Lower lobe of right lung (tissue), 2 donors: ENCODE measurements around the gene NID2. TPM values are rescaled to one million over a fixed set of nuclear protein-coding genes. Genes with fewer than 3 reads are reported as not detected.

Experiments
- ATAC-seq, 2 donors: fragments of 200-7000 bp; cut with Tn5 transposase; one replicate each; pipeline ENCODE4 v1.9.1; 2020 to 2022; ENCODE audit warnings: mild to moderate bottlenecking in 2 of 2, moderate library complexity in 2 of 2
- DNase-seq: peaks from one replicate; pipeline ENCODE4 v3.0.0-alpha.2; 2020
- H3K27ac ChIP-seq: fragments of 200-600 bp; one replicate; pipeline ENCODE4 v1.8.0; 2022
- H3K27me3 ChIP-seq: fragments of 200-600 bp; one replicate; pipeline ENCODE4 v1.8.0; 2022; ENCODE audit warnings: low read depth
- H3K36me3 ChIP-seq: fragments of 200-600 bp; one replicate; pipeline ENCODE4 v1.8.0; 2022; ENCODE audit warnings: mild to moderate bottlenecking
- H3K4me1 ChIP-seq: fragments of 200-600 bp; one replicate; pipeline ENCODE4 v1.8.0; 2022
- H3K4me3 ChIP-seq: fragments of 200-600 bp; one replicate; pipeline ENCODE4 v1.8.0; 2022; ENCODE audit warnings: mild to moderate bottlenecking
- H3K9me3 ChIP-seq: fragments of 200-600 bp; one replicate; pipeline ENCODE4 v1.8.0; 2022
- CTCF ChIP-seq: fragments of 200-600 bp; IDR thresholded peaks from one replicate; pipeline ENCODE4 v1.8.0; 2022; ENCODE audit warnings: antibody characterized with exemption, mild to moderate bottlenecking
- intact Hi-C: fragments of 100-400 bp; cut with DNase I; formaldehyde crosslinking; loops from one replicate; pipeline ENCODE4 v1.11.0; 2022
- total RNA-seq: library from RNA; stranded (reverse); fragmentation: NEBNext Ultra II Directional; extraction: Animal tissue kit (Norgen Biotek cat#: 25700); gene quantifications from one replicate; pipeline ENCODE4 v1.2.1, GENCODE V29; 2021
- donor health status: DM: no; HTN: yes; CAD: no; lungs with severe emphysema.

Gene NID2
- total RNA-seq, 1 donor from 2014 or later, result 14.6 TPM

GRCh38 chr14:52031781-52032180 lies 37.1 kb downstream of the NID2 start:
- Histone ChIP-seq H3K27me3 (no peaks in the 10 kb centered on the region), H3K4me1 (no peaks in the 10 kb centered on the region), H3K27ac (no peak overlapping the region), H3K4me3 (no peak overlapping the region), H3K36me3 (no peaks in the 10 kb centered on the region), H3K9me3 (no peaks in the 10 kb centered on the region)
- ATAC-seq, result peak; percentile 27 to 37
- TF ChIP-seq CTCF, result no peak
- intact Hi-C loops, result no loop called here
- no peak for DNase-seq

GRCh38 chr14:52029881-52030280 lies 39.0 kb downstream of the NID2 start:
- no peaks in the 10 kb centered on the region for H3K9me3 ChIP-seq
- no peaks in the 10 kb centered on the region for H3K36me3 ChIP-seq
- no peaks in the 10 kb centered on the region for H3K27me3 ChIP-seq
- intact Hi-C loops, result no loop called here
- no peaks in the 10 kb centered on the region for H3K4me1 ChIP-seq
- ATAC-seq (no peak), DNase-seq (no peak)
- TF ChIP-seq CTCF, result no peak
- no peak overlapping the region for H3K27ac ChIP-seq
- H3K4me3 ChIP-seq, result no peak overlapping the region

- no peak for ATAC-seq
Observed at GRCh38 chr14:52026901-52027300, 42.0 kb downstream of the NID2 start.

GRCh38 chr14:52026017-52026660 lies 42.7 kb downstream of the NID2 start:
- Histone ChIP-seq H3K4me1 (peaks cover 19% of the 10 kb centered on the region), H3K4me3 (no peak overlapping the region), H3K36me3 (no peaks in the 10 kb centered on the region), H3K27me3 (no peaks in the 10 kb centered on the region), H3K9me3 (no peaks in the 10 kb centered on the region), H3K27ac (no peak overlapping the region)
- ATAC-seq (no peak), DNase-seq (no peak)
- no peak for TF ChIP-seq CTCF
- intact Hi-C loops, result no loop called here

More at GRCh38 chr14:52026901-52027300, 42.0 kb downstream of the NID2 start:
- Histone ChIP-seq H3K4me3 (no peak overlapping the region), H3K27ac (no peak overlapping the region), H3K4me1 (peaks cover 19% of the 10 kb centered on the region), H3K9me3 (no peaks in the 10 kb centered on the region), H3K36me3 (no peaks in the 10 kb centered on the region), H3K27me3 (no peaks in the 10 kb centered on the region)
- intact Hi-C loops, result no loop called here
- no peak for TF ChIP-seq CTCF
- DNase-seq, result no peak

GRCh38 chr14:52025310-52025709 lies 43.5 kb downstream of the NID2 start:
- Histone ChIP-seq H3K27ac (no peak overlapping the region), H3K4me1 (peaks cover 19% of the 10 kb centered on the region), H3K4me3 (no peak overlapping the region), H3K27me3 (no peaks in the 10 kb centered on the region), H3K9me3 (no peaks in the 10 kb centered on the region), H3K36me3 (no peaks in the 10 kb centered on the region)
- no peak for ATAC-seq
- no peak for TF ChIP-seq CTCF
- intact Hi-C loops, result no loop called here
- DNase-seq, result no peak
